GM21786 (cell line): Measurements from ENCODE around the gene ETV1.
"Not testable (repeated sequence)": the region's sequence is repeated elsewhere in the genome, so short reads cannot be mapped to it uniquely, and the experiment has no call there.

Experiments
- ATAC-seq: cut with Tn5 transposase; IDR thresholded peaks from one replicate; pipeline ENCODE4 v1.9.1; 2021; ENCODE audit not compliant: unreplicated experiment

Gene ETV1

GRCh38 chr7:13933091-13933490 is 56.4 kb downstream of the ETV1 start:
- no peak for ATAC-seq

GRCh38 chr7:13932131-13932530 is 57.3 kb downstream of the ETV1 start:
- ATAC-seq = no peak

- no peak for ATAC-seq
Measured at GRCh38 chr7:13921062-13921461, 68.4 kb downstream of the ETV1 start.

GRCh38 chr7:13920053-13920697 is 69.3 kb downstream of the ETV1 start:
- no peak for ATAC-seq

- not testable (repeated sequence) for ATAC-seq
Measured at GRCh38 chr7:13918333-13918732, 71.1 kb downstream of the ETV1 start.

- ATAC-seq = not testable (repeated sequence)
Measured at GRCh38 chr7:13917103-13917502, 72.4 kb downstream of the ETV1 start.

GRCh38 chr7:13915891-13916290 is 73.6 kb downstream of the ETV1 start:
- no peak for ATAC-seq

GRCh38 chr7:13912715-13913278 is 76.7 kb downstream of the ETV1 start:
- no peak for ATAC-seq

- no peak for ATAC-seq
Measured at GRCh38 chr7:13911909-13912308, 77.6 kb downstream of the ETV1 start.

GRCh38 chr7:13910805-13911551 is 78.5 kb downstream of the ETV1 start:
- no peak for ATAC-seq

GRCh38 chr7:13908667-13909397 is 80.6 kb downstream of the ETV1 start:
- no peak for ATAC-seq

GRCh38 chr7:13907831-13908230 is 81.6 kb downstream of the ETV1 start:
- ATAC-seq = no peak

- ATAC-seq = no peak
Measured at GRCh38 chr7:13904689-13905088, 84.8 kb downstream of the ETV1 start.

- ATAC-seq = no peak
Measured at GRCh38 chr7:13904007-13904406, 85.5 kb downstream of the ETV1 start.

- ATAC-seq = no peak
Measured at GRCh38 chr7:13901577-13901976, 87.9 kb downstream of the ETV1 start.

- no peak for ATAC-seq
Measured at GRCh38 chr7:13898957-13899670, 90.4 kb downstream of the ETV1 start.

GRCh38 chr7:13897819-13898218 is 91.6 kb downstream of the ETV1 start:
- ATAC-seq = no peak

GRCh38 chr7:13894954-13895353 is 94.5 kb downstream of the ETV1 start:
- no peak for ATAC-seq

- no peak for ATAC-seq
Measured at GRCh38 chr7:13894377-13894776, 95.1 kb downstream of the ETV1 start.

GRCh38 chr7:13890793-13891192 is 98.7 kb downstream of the ETV1 start:
- ATAC-seq = no peak

GRCh38 chr7:13886356-13886755 is 103.1 kb downstream of the ETV1 start:
- ATAC-seq = no peak
